Esophagus squamous epithelium (tissue), 5 donors: ENCODE data around the gene OR5D16. TPM values are rescaled to one million over a fixed set of nuclear protein-coding genes. Genes with fewer than 3 reads are reported as not detected.

Experiments
- DNase-seq: peaks from one replicate; lab custom pipeline; 2025; lab: John Stamatoyannopoulos, UW
- H3K27ac ChIP-seq, 4 donors: fragments of 200-600 bp; sonication (generic); one replicate each; pipeline ENCODE4 v1.5.1; 2016 to 2019; ENCODE audit warnings: mild to moderate bottlenecking in 1 of 4
- H3K27me3 ChIP-seq, 4 donors: fragments of 200-600 bp; sonication (generic); 1 replicate in 3 of 4; 2 replicates in 1 of 4; pipeline versions ENCODE4 v1.5.1 to v1.6.0; 2017 to 2021; ENCODE audit warnings: antibody characterized with exemption in 1 of 4
- H3K36me3 ChIP-seq, 3 donors: fragments of 200-600 bp; sonication (generic); one replicate each; pipeline ENCODE4 v1.5.1; 2016 to 2019
- H3K4me1 ChIP-seq, 3 donors: fragments of 200-600 bp; sonication (generic); one replicate each; pipeline ENCODE4 v1.5.1; 2017 to 2019
- H3K4me3 ChIP-seq, 4 donors: fragments of 200-600 bp; sonication (generic); 1 replicate in 3 of 4; 2 replicates in 1 of 4; pipeline ENCODE4 v1.5.1; 2016 to 2019; ENCODE audit warnings: mild to moderate bottlenecking in 2 of 4, moderate library complexity in 1 of 4
- H3K9me3 ChIP-seq, 3 donors: fragments of 200-600 bp; sonication (generic); one replicate each; pipeline ENCODE4 v1.5.1; 2016 to 2019
- POLR2A ChIP-seq, 4 donors: fragments of 450-650 bp; IDR thresholded peaks; one replicate each; pipeline ENCODE4 v1.6.1; 2017; ENCODE audit warnings: antibody characterized with exemption in 4 of 4, mild to moderate bottlenecking in 4 of 4, moderate library complexity in 3 of 4
- WGBS, 2 donors: methylation state at CpG; one replicate each; pipeline ENCODE4 v1.1.5; 2018; 5-methylcytosine and 5-hydroxymethylcytosine counted together
- intact Hi-C: fragments of 100-400 bp; cut with DNase I; formaldehyde crosslinking; loops from one replicate; pipeline ENCODE4 v1.15.0; 2022
- total RNA-seq, 4 donors: library from RNA; depleted of rRNA; stranded (reverse); fragments of >200 nt; gene quantifications; one replicate each; pipeline ENCODE4 v1.1.0, GENCODE V29; 2016
- TF ChIP-seq, protein P1 (sequence below), 6 experiments: fragments of 450-650 bp in 4 of 6; fragments of 200-600 bp in 2 of 6; sonication (generic) in 2 of 6; IDR thresholded peaks; one replicate each; pipeline ENCODE4 v1.5.1; 2016 to 2019; ENCODE audit warnings: antibody characterized with exemption in 6 of 6, mild to moderate bottlenecking in 4 of 6, moderate library complexity in 4 of 6
- donor health status: DM: yes; HTN: yes; CAD: no.

Gene OR5D16
- total RNA-seq, result not detected

DNA sequence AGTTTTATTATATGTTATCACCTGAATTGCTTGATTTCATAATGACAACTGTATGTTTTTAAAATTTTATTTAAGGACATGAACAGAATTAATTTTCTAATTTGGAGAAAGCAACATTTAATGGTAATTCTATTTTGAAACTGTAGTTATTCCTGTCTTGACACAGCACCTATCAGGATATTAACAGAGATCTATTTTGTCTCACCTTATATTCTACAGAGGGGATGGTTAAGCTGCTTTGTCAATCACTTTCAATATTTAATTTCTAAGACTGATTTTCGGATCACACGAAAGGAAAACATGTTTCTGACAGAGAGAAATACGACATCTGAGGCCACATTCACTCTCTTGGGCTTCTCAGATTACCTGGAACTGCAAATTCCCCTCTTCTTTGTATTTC lies at the start of gene OR5D16:
Gene OR5D16 (plus strand): TSS at position 301 of the 400 bp plus-strand sequence. CDS start 0 bp downstream, at position 301.
- no peaks in the 10 kb centered on the region for H3K27me3 ChIP-seq
- WGBS, 2 donors, result 16 to 40% methylated on average over 3 of the region's 3 CpGs
- intact Hi-C loops, result no loop called here
- no peak for DNase-seq
- H3K27ac ChIP-seq, result no peak within 1 kb of the TSS
- no peak within 1 kb of the TSS for H3K4me3 ChIP-seq
- H3K4me1 ChIP-seq, result no peaks in the 10 kb centered on the region
- H3K9me3 ChIP-seq, result no peaks in the 10 kb centered on the region
- TF ChIP-seq POLR2A (IDR thresholded peaks at IDR 0.05), result no peak
- TF ChIP-seq, protein P1, sequence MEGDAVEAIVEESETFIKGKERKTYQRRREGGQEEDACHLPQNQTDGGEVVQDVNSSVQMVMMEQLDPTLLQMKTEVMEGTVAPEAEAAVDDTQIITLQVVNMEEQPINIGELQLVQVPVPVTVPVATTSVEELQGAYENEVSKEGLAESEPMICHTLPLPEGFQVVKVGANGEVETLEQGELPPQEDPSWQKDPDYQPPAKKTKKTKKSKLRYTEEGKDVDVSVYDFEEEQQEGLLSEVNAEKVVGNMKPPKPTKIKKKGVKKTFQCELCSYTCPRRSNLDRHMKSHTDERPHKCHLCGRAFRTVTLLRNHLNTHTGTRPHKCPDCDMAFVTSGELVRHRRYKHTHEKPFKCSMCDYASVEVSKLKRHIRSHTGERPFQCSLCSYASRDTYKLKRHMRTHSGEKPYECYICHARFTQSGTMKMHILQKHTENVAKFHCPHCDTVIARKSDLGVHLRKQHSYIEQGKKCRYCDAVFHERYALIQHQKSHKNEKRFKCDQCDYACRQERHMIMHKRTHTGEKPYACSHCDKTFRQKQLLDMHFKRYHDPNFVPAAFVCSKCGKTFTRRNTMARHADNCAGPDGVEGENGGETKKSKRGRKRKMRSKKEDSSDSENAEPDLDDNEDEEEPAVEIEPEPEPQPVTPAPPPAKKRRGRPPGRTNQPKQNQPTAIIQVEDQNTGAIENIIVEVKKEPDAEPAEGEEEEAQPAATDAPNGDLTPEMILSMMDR (IDR thresholded peaks at IDR 0.05), result no peak
- no peaks in the 10 kb centered on the region for H3K36me3 ChIP-seq

DNA sequence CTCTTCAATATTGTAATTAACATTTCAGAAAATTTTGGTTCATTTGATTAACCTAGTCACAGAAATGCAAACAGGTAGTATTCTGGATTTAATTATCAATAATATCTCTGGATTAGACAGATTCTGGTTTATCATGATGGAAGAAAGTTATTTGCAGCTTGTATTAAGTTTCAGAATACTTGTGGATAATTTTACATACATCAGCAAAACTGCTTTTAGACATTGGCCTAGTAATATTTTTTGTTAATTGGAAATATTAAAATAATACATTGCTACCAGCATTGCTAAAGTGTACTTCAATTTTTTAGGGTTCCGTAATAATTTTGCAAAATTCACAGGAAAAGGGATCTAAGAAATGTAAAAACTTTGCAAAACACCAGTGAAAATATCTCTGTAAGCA lies 46.9 kb upstream of the OR5D16 start:
- Histone ChIP-seq H3K36me3 (no peaks in the 10 kb centered on the region), H3K9me3 (peaks cover 0 to 4% (median 0%) of the 10 kb centered on the region in 3 donors), H3K4me3 (no peak overlapping the region), H3K27ac (no peak overlapping the region), H3K4me1 (no peaks in the 10 kb centered on the region), H3K27me3 (no peaks in the 10 kb centered on the region)
- no peak for DNase-seq
- intact Hi-C loops, result no loop called here
- 79 to 83% methylated on average over 1 of the region's 1 CpG for WGBS, 2 donors
- no peak for TF ChIP-seq POLR2A (IDR thresholded peaks at IDR 0.05)
- TF ChIP-seq, protein P1 (IDR thresholded peaks at IDR 0.05), result no peak

DNA sequence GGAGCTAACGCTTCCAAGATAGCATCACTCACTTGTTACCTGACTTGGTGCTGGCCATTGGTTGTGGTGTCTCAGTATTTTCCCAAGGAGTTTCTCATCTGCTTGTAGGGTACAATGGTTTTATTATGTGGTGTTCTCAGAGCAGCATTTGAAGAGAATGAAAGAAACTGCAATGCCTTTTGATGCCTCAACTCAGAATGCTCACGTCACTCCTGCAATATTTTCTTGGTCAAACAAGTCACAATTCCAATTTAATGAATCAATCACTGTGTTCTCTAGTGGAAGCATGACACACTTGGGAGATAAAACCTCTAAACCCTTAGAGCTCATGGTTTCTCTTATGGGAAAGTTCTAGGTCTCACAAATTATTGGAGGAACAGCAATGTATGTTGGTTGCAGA lies 45.2 kb upstream of the OR5D16 start:
- DNase-seq, result no peak
- H3K27me3 ChIP-seq, result no peaks in the 10 kb centered on the region
- no peak for TF ChIP-seq POLR2A (IDR thresholded peaks at IDR 0.05)
- TF ChIP-seq, protein P1 (IDR thresholded peaks at IDR 0.05), result no peak
- no peaks in the 10 kb centered on the region for H3K4me1 ChIP-seq
- H3K27ac ChIP-seq, result no peak overlapping the region
- WGBS, 2 donors, result 42 to 50% methylated on average over 2 of the region's 2 CpGs
- peaks cover 0 to 4% (median 0%) of the 10 kb centered on the region in 3 donors for H3K9me3 ChIP-seq
- intact Hi-C loops, result no loop called here
- no peak overlapping the region for H3K4me3 ChIP-seq
- no peaks in the 10 kb centered on the region for H3K36me3 ChIP-seq

DNA sequence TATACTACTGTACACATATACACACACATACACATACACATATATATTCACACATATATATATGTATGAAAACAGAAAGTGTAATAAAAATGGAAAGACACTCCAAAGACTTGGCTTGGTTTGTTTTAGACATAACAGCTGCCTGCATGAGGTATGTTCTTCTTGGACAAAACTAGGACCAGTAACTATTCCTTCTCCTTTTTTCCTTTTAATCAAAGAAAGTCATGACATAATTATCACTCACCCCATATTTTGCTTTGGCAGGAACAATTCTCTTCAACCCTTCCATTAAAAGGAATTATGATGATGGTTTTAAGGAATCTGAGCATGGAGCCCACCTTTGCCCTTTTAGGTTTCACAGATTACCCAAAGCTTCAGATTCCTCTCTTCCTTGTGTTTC lies 43.3 kb upstream of the OR5D16 start, which contains the start of gene OR5D14:
Gene OR5D14 (plus strand): TSS at position 301 of the 400 bp plus-strand sequence. CDS start 0 bp downstream, at position 301.
- H3K27me3 ChIP-seq, result no peaks in the 10 kb centered on the region
- no peak within 1 kb of the TSS for H3K4me3 ChIP-seq
- H3K9me3 ChIP-seq, result peaks cover 0 to 4% (median 0%) of the 10 kb centered on the region in 3 donors
- intact Hi-C loops, result no loop called here
- no peaks in the 10 kb centered on the region for H3K4me1 ChIP-seq
- H3K36me3 ChIP-seq, result no peaks in the 10 kb centered on the region
- DNase-seq, result no peak
- no peak within 1 kb of the TSS for H3K27ac ChIP-seq
- TF ChIP-seq, protein P1 (IDR thresholded peaks at IDR 0.05), result no peak
- no peak for TF ChIP-seq POLR2A (IDR thresholded peaks at IDR 0.05)

DNA sequence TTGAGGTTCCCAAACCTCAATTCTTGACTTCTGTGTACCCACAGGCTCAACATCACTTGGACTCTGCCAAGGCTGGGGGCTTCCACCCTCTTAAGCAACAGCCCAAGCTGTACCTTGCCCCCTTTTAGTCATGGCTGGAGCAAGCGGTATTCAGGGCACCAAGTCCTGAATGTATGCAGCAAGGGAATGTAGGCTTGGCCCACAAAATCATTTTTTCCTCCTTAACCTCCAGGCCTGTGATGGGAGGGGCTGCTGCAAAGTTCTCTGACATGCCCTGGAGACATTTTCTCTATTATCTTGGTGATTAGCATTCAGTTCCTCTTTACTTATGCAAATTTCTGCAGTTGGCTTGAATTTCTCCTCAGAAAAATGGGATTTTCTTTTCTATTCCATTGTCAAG lies 32.3 kb upstream of the OR5D16 start:
- Histone ChIP-seq H3K27me3 (no peaks in the 10 kb centered on the region), H3K9me3 (peaks cover 0 to 22% (median 0%) of the 10 kb centered on the region in 3 donors), H3K4me3 (no peak overlapping the region), H3K4me1 (no peaks in the 10 kb centered on the region), H3K36me3 (no peaks in the 10 kb centered on the region), H3K27ac (no peak overlapping the region)
- intact Hi-C loops, result no loop called here
- no peak for DNase-seq
- TF ChIP-seq, protein P1 (IDR thresholded peaks at IDR 0.05), result no peak
- TF ChIP-seq POLR2A (IDR thresholded peaks at IDR 0.05), result no peak
- WGBS, 2 donors, result 89 to 100% methylated on average over 1 of the region's 1 CpG
